ENCODE measurements around the gene ING5. TPM values are rescaled to one million over a fixed set of nuclear protein-coding genes. Genes with fewer than 3 reads are reported as not detected.

Gene ING5
- total RNA-seq, 2 experiments from 2014 or later = 65.4 to 90.9 TPM

DNA sequence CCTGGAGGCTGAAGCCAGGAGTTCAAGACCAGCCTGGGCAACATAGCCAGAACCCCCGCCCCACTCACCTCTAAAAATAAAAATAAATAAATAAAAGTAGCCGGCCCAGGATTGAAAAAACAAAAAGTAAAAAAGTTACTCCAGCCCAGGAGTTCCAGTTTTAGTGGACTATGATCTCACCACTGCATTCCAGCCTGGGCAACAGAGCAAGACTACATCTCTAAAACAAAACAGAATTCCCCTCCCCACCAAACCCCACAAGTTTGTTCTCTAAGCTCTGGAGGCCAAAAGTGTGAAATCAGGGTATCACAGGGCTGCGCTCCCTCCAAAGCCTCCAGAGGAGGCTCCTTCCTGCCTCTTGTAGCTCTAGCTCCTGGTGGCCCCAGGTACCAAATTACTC lies 34.3 kb downstream of the ING5 start:
- no peaks in the 10 kb centered on the region; the same call in 1 of the 2 replicates for H3K36me3 ChIP-seq (ENCODE audit: insufficient read depth, low read length)
- H3K9me3 ChIP-seq (ENCODE audit: low read length) = no peaks in the 10 kb centered on the region
- H3K27ac ChIP-seq (ENCODE audit: low read depth, low read length, poor library complexity, severe bottlenecking) = no peak overlapping the region
- H3K4me3 ChIP-seq (ENCODE audit: low read depth, low read length, poor library complexity, severe bottlenecking) = no peak overlapping the region
- DNase-seq (ENCODE audit: low spot score) = no peak
- no peak overlapping the region for H2AFZ ChIP-seq (ENCODE audit: low read length)
- TF ChIP-seq EZH2phosphoT487 (IDR thresholded peaks at IDR 0.05; ENCODE audit: borderline replicate concordance, low read depth, low read length) (no peak), CTCF (conservative IDR thresholded peaks at IDR 0.05; ENCODE audit: low read length) (no peak)
- peak overlapping the region; percentile 84 for H3K4me2 ChIP-seq (ENCODE audit: low read length)
- CTCF ChIA-PET (ENCODE audit: unreplicated experiment) = no interaction called here
- intact Hi-C loops (cut with micrococcal nuclease; ENCODE audit: unreplicated experiment) = no loop called here
- H3K4me1 ChIP-seq (ENCODE audit: insufficient read depth, low read length, poor library complexity, severe bottlenecking) = peaks cover 22% of the 10 kb centered on the region
- no peaks in the 10 kb centered on the region for H3K79me2 ChIP-seq (ENCODE audit: insufficient read depth, low read depth, low read length)
- H4K20me1 ChIP-seq (ENCODE audit: insufficient read depth, low read length) = no peaks in the 10 kb centered on the region
- BruUV-seq (replicated peaks) = no TSS peak
- no peaks in the 10 kb centered on the region for H3K9me2 ChIP-seq (ENCODE audit: insufficient read depth, low read length)
- POLR2A ChIA-PET = no interaction called here

DNA sequence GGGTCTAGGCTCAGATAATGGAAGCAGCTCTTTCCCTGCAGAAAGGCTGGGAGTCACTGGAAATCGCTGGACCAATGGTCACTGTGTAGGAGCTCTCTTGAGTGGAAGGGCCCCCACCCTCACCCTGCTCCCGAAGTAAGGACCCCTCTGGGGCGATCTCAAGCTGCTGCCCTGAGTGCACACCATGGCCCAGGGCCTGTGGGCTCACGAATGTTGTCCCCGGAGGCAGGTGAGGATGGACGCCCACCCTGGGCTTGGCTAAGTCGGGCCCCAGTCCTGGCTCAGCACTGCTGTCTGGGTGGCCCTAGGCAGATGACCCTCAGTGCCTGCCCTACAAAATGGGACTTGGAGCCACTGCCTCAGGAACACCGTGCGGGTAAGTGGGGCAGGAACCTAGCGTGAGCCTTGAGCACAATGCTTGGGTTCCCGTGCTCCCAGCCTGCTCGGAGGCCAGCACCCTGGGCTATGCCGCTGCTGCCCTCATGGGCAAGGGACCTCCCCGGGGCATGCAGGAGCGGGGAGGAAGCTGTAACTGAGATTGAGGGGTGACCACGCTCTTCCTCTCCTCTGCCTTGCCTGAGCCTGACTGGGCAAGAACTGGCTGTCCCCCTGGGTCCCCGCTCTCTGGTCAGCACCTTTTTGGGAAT lies 36.3 kb downstream of the ING5 start:
- ChIA-PET CTCF (ENCODE audit: unreplicated experiment) (interaction anchor here (0.6 kb wide), 1 partner anchor 141 kb away, joined by 5 read pairs; no protein-coding TSS in a partner anchor), POLR2A (interaction anchor here (0.5 kb wide), 1 partner anchor 32 kb away, joined by 8 read pairs; no protein-coding TSS in a partner anchor)
- H3K27ac ChIP-seq (ENCODE audit: low read depth, low read length, poor library complexity, severe bottlenecking) = no peak overlapping the region
- peaks cover 15% of the 10 kb centered on the region for H3K4me1 ChIP-seq (ENCODE audit: insufficient read depth, low read length, poor library complexity, severe bottlenecking)
- H3K4me3 ChIP-seq (ENCODE audit: low read depth, low read length, poor library complexity, severe bottlenecking) = no peak overlapping the region
- BruUV-seq (replicated peaks) = TSS peak; percentile 37
- peaks cover under 1% of the 10 kb centered on the region; the same call in 1 of the 2 replicates for H3K36me3 ChIP-seq (ENCODE audit: insufficient read depth, low read length)
- H3K9me2 ChIP-seq (ENCODE audit: insufficient read depth, low read length) = no peaks in the 10 kb centered on the region
- intact Hi-C loops (cut with micrococcal nuclease; ENCODE audit: unreplicated experiment) = no loop called here
- H2AFZ ChIP-seq (ENCODE audit: low read length) = no peak overlapping the region
- no peak for DNase-seq (ENCODE audit: low spot score)
- H3K79me2 ChIP-seq (ENCODE audit: insufficient read depth, low read depth, low read length) = no peaks in the 10 kb centered on the region
- H3K9me3 ChIP-seq (ENCODE audit: low read length) = no peaks in the 10 kb centered on the region
- no peak overlapping the region for H3K4me2 ChIP-seq (ENCODE audit: low read length)
- H4K20me1 ChIP-seq (ENCODE audit: insufficient read depth, low read length) = no peaks in the 10 kb centered on the region
- no peak for TF ChIP-seq EZH2phosphoT487 (IDR thresholded peaks at IDR 0.05; ENCODE audit: borderline replicate concordance, low read depth, low read length)
- no peak for TF ChIP-seq CTCF (conservative IDR thresholded peaks at IDR 0.05; ENCODE audit: low read length)

DNA sequence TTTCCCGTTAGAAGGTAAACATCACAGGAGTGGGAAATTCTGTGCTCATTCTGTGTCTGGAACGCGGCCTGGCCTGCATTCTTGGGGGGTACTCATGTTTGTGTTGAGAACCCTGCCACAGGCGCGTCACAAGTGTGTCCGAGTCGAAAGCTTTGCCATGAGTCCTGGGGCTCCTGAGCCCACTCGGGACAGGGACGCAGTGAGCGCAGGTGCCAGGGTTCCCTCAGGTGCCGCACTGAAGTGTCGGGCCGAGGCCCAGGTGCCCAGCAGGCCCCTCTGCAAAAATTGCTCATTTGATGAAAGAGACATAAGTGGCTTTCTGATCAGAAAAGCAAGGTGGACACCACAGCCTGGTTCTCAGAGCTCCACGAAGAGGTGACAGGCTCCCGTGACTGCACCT lies 37.3 kb downstream of the ING5 start:
- Histone ChIP-seq H3K9me3 (ENCODE audit: low read length) (no peaks in the 10 kb centered on the region), H4K20me1 (ENCODE audit: insufficient read depth, low read length) (no peaks in the 10 kb centered on the region), H3K4me3 (ENCODE audit: low read depth, low read length, poor library complexity, severe bottlenecking) (no peak overlapping the region), H3K79me2 (ENCODE audit: insufficient read depth, low read depth, low read length) (no peaks in the 10 kb centered on the region), H3K27ac (ENCODE audit: low read depth, low read length, poor library complexity, severe bottlenecking) (no peak overlapping the region), H3K36me3 (ENCODE audit: insufficient read depth, low read length) (peaks cover 11% of the 10 kb centered on the region; the same call in 1 of the 2 replicates), H3K4me1 (ENCODE audit: insufficient read depth, low read length, poor library complexity, severe bottlenecking) (peaks cover 9% of the 10 kb centered on the region), H2AFZ (ENCODE audit: low read length) (no peak overlapping the region), H3K9me2 (ENCODE audit: insufficient read depth, low read length) (no peaks in the 10 kb centered on the region), H3K4me2 (ENCODE audit: low read length) (no peak overlapping the region)
- no peak for TF ChIP-seq CTCF (conservative IDR thresholded peaks at IDR 0.05; ENCODE audit: low read length)
- intact Hi-C loops (cut with micrococcal nuclease; ENCODE audit: unreplicated experiment) = no loop called here
- CTCF ChIA-PET (ENCODE audit: unreplicated experiment) = no interaction called here
- POLR2A ChIA-PET = no interaction called here
- BruUV-seq (replicated peaks) = no TSS peak
- DNase-seq (ENCODE audit: low spot score) = no peak

Measured in OCI-LY7 (cell line).